Tibial nerve (tissue), 4 donors: ENCODE measurements around the gene KISS1. TPM values are rescaled to one million over a fixed set of nuclear protein-coding genes. Genes with fewer than 3 reads are reported as not detected.

ENCODE experiments used
- DNase-seq, 2 donors: peaks; one replicate each; pipeline ENCODE4 v3.0.0-alpha.2; 2019; ENCODE audit warnings: low spot score in 2 of 2
- H3K27ac ChIP-seq, 4 donors: fragments of 200-600 bp; sonication (generic) in 3 of 4; one replicate each; pipeline ENCODE4 v1.5.1; 2017 to 2019; ENCODE audit warnings: mild to moderate bottlenecking in 1 of 4
- H3K27me3 ChIP-seq, 2 donors: fragments of 200-600 bp; sonication (generic) in 1 of 2; one replicate each; pipeline versions ENCODE4 v1.5.1 to v1.6.0; 2017 to 2019
- H3K36me3 ChIP-seq, 3 donors: fragments of 200-600 bp; sonication (generic); one replicate each; pipeline ENCODE4 v1.5.1; 2018 to 2019
- H3K4me1 ChIP-seq, 4 donors: fragments of 200-600 bp; sonication (generic) in 3 of 4; one replicate each; pipeline ENCODE4 v1.5.1; 2017 to 2019
- H3K4me3 ChIP-seq, 4 donors: fragments of 200-600 bp; sonication (generic) in 3 of 4; one replicate each; pipeline ENCODE4 v1.5.1; 2017 to 2019; ENCODE audit warnings: mild to moderate bottlenecking in 1 of 4, moderate library complexity in 1 of 4
- H3K9me3 ChIP-seq, 4 donors: fragments of 200-600 bp; sonication (generic) in 3 of 4; one replicate each; pipeline ENCODE4 v1.5.1; 2017 to 2019
- EP300 ChIP-seq, 2 donors: sonication (generic); formaldehyde crosslinking; IDR thresholded peaks; one replicate each; pipeline ENCODE4 v1.6.1; 2017; ENCODE audit warnings: antibody characterized with exemption in 2 of 2, mild to moderate bottlenecking in 1 of 2
- POLR2A ChIP-seq, 2 donors: fragments of 450-650 bp; IDR thresholded peaks; one replicate each; pipeline ENCODE4 v1.6.1; 2017; ENCODE audit warnings: antibody characterized with exemption in 2 of 2, mild to moderate bottlenecking in 2 of 2, moderate library complexity in 2 of 2
- WGBS, 2 donors: methylation state at CpG; one replicate each; pipeline ENCODE4 v1.1.5; 2018; 5-methylcytosine and 5-hydroxymethylcytosine counted together
- total RNA-seq, 4 donors: library from RNA; depleted of rRNA; stranded (reverse); fragments of >200 nt; gene quantifications; one replicate each; pipeline ENCODE4 v1.1.0, GENCODE V29; 2016
- TF ChIP-seq, protein P1 (sequence below), 5 experiments: fragments of 200-600 bp in 3 of 5; fragments of 450-650 bp in 2 of 5; sonication (generic) in 3 of 5; IDR thresholded peaks; one replicate each; pipeline ENCODE4 v1.5.1; 2016 to 2019; ENCODE audit warnings: antibody characterized with exemption in 5 of 5, mild to moderate bottlenecking in 3 of 5, moderate library complexity in 2 of 5

The KISS1 gene
- total RNA-seq, 4 donors from 2014 or later: not detected

GRCh38 chr1:204202481-204202880 is 6.2 kb upstream of the KISS1 start:
- H3K27me3 ChIP-seq: peaks cover 0 to 19% of the 10 kb centered on the region in 2 donors
- H3K27ac ChIP-seq: no peak overlapping the region
- DNase-seq: no peak
- H3K4me1 ChIP-seq: peaks cover 0 to 10% (median 0%) of the 10 kb centered on the region in 4 donors
- no peak overlapping the region for H3K4me3 ChIP-seq
- WGBS, 2 donors: 88 to 98% methylated on average over 4 of the region's 4 CpGs
- TF ChIP-seq POLR2A (IDR thresholded peaks at IDR 0.05): no peak
- no peaks in the 10 kb centered on the region for H3K36me3 ChIP-seq
- H3K9me3 ChIP-seq: no peaks in the 10 kb centered on the region

- no peak overlapping the region for H3K27ac ChIP-seq
- H3K27me3 ChIP-seq: peaks cover 0 to 19% of the 10 kb centered on the region in 2 donors
- H3K4me1 ChIP-seq: peaks cover 0 to 1% (median 0%) of the 10 kb centered on the region in 4 donors
- WGBS, 2 donors: 71 to 79% methylated on average over 12 of the region's 12 CpGs
- no peak overlapping the region for H3K4me3 ChIP-seq
- no peaks in the 10 kb centered on the region for H3K36me3 ChIP-seq
- TF ChIP-seq, protein P1, sequence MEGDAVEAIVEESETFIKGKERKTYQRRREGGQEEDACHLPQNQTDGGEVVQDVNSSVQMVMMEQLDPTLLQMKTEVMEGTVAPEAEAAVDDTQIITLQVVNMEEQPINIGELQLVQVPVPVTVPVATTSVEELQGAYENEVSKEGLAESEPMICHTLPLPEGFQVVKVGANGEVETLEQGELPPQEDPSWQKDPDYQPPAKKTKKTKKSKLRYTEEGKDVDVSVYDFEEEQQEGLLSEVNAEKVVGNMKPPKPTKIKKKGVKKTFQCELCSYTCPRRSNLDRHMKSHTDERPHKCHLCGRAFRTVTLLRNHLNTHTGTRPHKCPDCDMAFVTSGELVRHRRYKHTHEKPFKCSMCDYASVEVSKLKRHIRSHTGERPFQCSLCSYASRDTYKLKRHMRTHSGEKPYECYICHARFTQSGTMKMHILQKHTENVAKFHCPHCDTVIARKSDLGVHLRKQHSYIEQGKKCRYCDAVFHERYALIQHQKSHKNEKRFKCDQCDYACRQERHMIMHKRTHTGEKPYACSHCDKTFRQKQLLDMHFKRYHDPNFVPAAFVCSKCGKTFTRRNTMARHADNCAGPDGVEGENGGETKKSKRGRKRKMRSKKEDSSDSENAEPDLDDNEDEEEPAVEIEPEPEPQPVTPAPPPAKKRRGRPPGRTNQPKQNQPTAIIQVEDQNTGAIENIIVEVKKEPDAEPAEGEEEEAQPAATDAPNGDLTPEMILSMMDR (IDR thresholded peaks at IDR 0.05): no peak
- TF ChIP-seq POLR2A (IDR thresholded peaks at IDR 0.05) (no peak), EP300 (IDR thresholded peaks at IDR 0.05) (no peak)
- no peaks in the 10 kb centered on the region for H3K9me3 ChIP-seq
- no peak for DNase-seq
These were observed 5.2 kb upstream of the KISS1 start for GRCh38 chr1:204201348-204202040.

- 81 to 83% methylated on average over 9 of the region's 9 CpGs for WGBS, 2 donors
- DNase-seq: no peak
- peaks cover 0 to 27% of the 10 kb centered on the region in 2 donors for H3K27me3 ChIP-seq
These were observed 3.3 kb upstream of the KISS1 start for GRCh38 chr1:204199579-204199978.

DNA sequence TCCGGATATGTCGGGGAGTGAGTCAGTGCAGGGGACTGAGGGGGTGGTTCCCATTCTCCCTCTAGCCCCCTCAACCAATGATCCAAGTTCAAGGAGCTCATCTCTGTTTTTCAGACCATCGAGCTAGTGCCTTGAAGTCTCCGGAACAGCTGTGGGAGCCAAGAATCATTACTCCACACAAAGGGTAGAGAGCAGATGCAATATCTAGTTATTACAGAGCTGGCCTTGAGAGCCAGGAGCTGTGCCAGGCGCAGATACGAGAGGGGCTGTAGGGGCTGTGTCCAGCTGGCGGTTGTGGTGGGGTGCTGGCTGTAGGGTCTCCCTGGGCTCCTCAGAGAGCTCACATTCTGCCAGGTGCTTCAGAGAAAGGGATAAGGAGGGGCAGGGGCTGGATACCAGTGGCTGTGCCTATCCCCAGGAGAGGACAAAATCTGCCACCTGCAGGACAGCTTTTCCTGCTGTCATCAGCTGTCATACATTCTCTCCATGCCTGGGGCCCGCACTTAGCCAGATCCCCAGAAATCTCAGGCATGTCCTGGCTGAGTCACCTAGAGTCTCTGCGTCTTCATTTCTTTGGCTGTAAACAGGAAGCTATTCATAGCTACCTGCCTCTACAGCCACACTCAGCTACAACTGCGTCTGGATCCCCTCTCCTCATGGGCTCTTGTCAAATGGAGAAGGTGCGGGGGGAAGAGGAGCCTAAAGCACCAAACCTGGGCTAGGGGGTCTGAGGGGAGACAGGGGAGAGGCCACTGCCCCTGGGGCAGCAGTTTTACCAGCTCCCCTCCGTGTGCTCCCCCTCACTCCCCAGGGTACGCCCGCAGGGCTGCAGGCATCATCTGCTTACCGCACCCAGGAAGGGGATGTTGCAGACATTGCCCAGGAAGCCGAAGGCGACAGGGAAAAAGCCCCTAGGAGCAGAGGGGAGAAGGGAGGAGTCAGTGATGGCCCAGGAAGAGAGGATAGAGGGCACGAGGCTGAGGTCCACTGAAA is 2.4 kb upstream of the KISS1 start:
- H3K27me3 ChIP-seq: peaks cover 0 to 28% of the 10 kb centered on the region in 2 donors
- no peak overlapping the region for H3K27ac ChIP-seq
- TF ChIP-seq POLR2A (IDR thresholded peaks at IDR 0.05): no peak
- no peak overlapping the region for H3K4me3 ChIP-seq
- no peaks in the 10 kb centered on the region for H3K36me3 ChIP-seq
- no peaks in the 10 kb centered on the region for H3K4me1 ChIP-seq
- no peaks in the 10 kb centered on the region for H3K9me3 ChIP-seq
- DNase-seq: no peak
- WGBS, 2 donors: 61 to 67% methylated on average over 18 of the region's 18 CpGs

More at GRCh38 chr1:204199579-204199978, 3.3 kb upstream of the KISS1 start:
- Histone ChIP-seq H3K9me3 (no peaks in the 10 kb centered on the region), H3K4me3 (no peak overlapping the region), H3K36me3 (no peaks in the 10 kb centered on the region), H3K4me1 (no peaks in the 10 kb centered on the region), H3K27ac (no peak overlapping the region)
- TF ChIP-seq EP300 (IDR thresholded peaks at IDR 0.05) (no peak), POLR2A (IDR thresholded peaks at IDR 0.05) (no peak)
- TF ChIP-seq, protein P1 (IDR thresholded peaks at IDR 0.05): no peak

DNA sequence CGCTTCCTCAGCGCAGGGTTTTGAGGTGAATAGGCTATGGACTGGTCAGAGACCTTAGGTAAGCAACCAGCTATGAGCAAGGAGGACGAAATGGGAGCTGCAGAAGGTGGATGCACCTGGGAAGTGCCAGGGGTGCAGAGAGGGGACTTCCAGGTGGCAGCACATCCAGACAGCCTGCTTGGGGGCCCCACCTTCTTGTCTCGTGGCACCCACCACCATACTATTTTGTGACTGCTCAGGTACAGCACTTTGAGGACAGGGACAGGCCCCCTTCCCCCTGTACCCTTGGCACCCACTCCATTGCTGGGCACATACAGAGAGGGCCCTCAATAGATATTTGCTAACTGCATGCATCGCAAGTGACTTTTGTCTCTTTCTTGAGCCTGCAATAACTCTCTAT is 777 bp upstream of the KISS1 start:
- WGBS, 2 donors: 77 to 93% methylated on average over 5 of the region's 5 CpGs
- Histone ChIP-seq H3K27me3 (peaks cover 0 to 28% of the 10 kb centered on the region in 2 donors), H3K4me3 (no peak overlapping the region), H3K27ac (no peak overlapping the region), H3K36me3 (no peaks in the 10 kb centered on the region), H3K4me1 (no peaks in the 10 kb centered on the region), H3K9me3 (no peaks in the 10 kb centered on the region)
- DNase-seq: no peak
- TF ChIP-seq EP300 (IDR thresholded peaks at IDR 0.05) (no peak), POLR2A (IDR thresholded peaks at IDR 0.05) (no peak)
- TF ChIP-seq, protein P1 (IDR thresholded peaks at IDR 0.05): no peak

DNA sequence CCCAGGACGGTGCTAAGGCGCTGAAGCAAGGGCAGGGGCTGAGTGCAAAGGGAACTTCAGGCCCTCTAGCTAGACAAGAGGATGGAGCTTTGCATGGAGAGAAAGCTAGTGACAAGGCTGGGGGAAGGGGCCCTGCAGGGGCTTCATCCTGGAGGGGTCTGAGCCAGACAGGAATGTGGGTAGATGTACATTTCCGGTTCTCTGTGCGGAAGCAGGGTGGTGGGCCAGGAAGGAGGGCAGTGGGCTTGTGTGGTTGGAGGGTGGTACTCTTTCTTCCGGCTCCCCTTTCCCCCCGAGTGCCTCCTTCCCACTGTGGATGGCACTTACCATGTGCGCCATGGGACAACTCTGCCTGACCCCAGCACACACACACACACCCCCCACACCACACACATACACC is 1.5 kb downstream of the KISS1 start:
- Histone ChIP-seq H3K27me3 (peaks cover 0 to 30% of the 10 kb centered on the region in 2 donors), H3K4me1 (peaks cover 0 to 9% (median 0%) of the 10 kb centered on the region in 4 donors), H3K4me3 (no peak overlapping the region), H3K9me3 (no peaks in the 10 kb centered on the region), H3K36me3 (no peaks in the 10 kb centered on the region), H3K27ac (no peak overlapping the region)
- WGBS, 2 donors: 69 to 70% methylated on average over 7 of the region's 7 CpGs
- no peak for DNase-seq
- TF ChIP-seq, protein P1 (IDR thresholded peaks at IDR 0.05): no peak
- TF ChIP-seq POLR2A (IDR thresholded peaks at IDR 0.05): no peak
- TF ChIP-seq EP300 (IDR thresholded peaks at IDR 0.05): no peak
